Kidney epithelial cell (primary cell): ENCODE data around the gene CFD. TPM values are rescaled to one million over a fixed set of nuclear protein-coding genes. Genes with fewer than 3 reads are reported as not detected.
A peak's percentile ranks its signal among the peaks of the same experiment; 100 is the strongest.
"Not testable (repeated sequence)": the region's sequence is repeated elsewhere in the genome, so short reads cannot be mapped to it uniquely, and the experiment has no call there.

Experiments used
- DNase-seq: peaks from one replicate; pipeline ENCODE4 v3.0.0-alpha.2; 2010; ENCODE audit warnings: low read depth
- H3K27me3 ChIP-seq: 2 replicates; pipeline ENCODE4 v1.6.0; 2011; ENCODE audit warnings: low read length; ENCODE audit not compliant: control insufficient read depth, insufficient read depth
- H3K36me3 ChIP-seq: 2 replicates; pipeline ENCODE4 v1.5.1; 2011; ENCODE audit warnings: low read length; ENCODE audit not compliant: control insufficient read depth, insufficient read depth
- H3K4me3 ChIP-seq: 2 replicates; pipeline ENCODE4 v1.5.1; 2011; ENCODE audit warnings: low read depth, mild to moderate bottlenecking, control low read depth, low read length
- total RNA-seq: library from RNA; depleted of rRNA; stranded (reverse); fragments of >200 nt; gene quantifications from 2 replicates; pipeline ENCODE4 v1.2.3, GENCODE V29; 2015
- TF ChIP-seq, protein P1 (sequence below): IDR thresholded peaks from 2 replicates; pipeline ENCODE4 v1.5.1; 2011; ENCODE audit warnings: mild to moderate bottlenecking, moderate library complexity, low read length, control low read depth, inconsistent platforms; ENCODE audit not compliant: insufficient read depth, poor library complexity, severe bottlenecking

The CFD gene
- total RNA-seq, 1 donor from 2014 or later: 1.3 TPM

DNA sequence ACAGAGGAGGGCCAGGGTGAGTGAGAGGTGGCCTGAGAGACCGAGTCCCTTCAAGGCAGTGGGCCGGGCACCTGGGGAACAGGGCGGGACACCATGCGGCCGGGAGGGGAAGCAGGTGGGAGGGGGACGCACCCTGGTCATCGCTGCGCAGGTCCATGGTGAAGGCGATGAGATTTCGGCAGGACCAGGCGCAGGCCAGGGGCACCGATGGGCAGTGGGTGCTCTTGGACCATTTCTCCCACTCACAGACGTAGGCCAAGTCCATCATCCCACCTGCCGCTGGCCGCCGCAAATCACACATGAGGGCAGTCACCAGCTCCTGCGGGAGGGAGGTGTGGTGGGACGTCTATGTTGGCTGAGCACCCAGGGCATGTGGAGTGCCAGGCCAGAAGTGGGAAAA is 31.4 kb downstream of the CFD start:
- TF ChIP-seq, protein P1, sequence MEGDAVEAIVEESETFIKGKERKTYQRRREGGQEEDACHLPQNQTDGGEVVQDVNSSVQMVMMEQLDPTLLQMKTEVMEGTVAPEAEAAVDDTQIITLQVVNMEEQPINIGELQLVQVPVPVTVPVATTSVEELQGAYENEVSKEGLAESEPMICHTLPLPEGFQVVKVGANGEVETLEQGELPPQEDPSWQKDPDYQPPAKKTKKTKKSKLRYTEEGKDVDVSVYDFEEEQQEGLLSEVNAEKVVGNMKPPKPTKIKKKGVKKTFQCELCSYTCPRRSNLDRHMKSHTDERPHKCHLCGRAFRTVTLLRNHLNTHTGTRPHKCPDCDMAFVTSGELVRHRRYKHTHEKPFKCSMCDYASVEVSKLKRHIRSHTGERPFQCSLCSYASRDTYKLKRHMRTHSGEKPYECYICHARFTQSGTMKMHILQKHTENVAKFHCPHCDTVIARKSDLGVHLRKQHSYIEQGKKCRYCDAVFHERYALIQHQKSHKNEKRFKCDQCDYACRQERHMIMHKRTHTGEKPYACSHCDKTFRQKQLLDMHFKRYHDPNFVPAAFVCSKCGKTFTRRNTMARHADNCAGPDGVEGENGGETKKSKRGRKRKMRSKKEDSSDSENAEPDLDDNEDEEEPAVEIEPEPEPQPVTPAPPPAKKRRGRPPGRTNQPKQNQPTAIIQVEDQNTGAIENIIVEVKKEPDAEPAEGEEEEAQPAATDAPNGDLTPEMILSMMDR: no peak
- Histone ChIP-seq H3K27me3 (no peaks in the 10 kb centered on the region), H3K36me3 (no peaks in the 10 kb centered on the region), H3K4me3 (no peak overlapping the region)
- DNase-seq: no peak

DNA sequence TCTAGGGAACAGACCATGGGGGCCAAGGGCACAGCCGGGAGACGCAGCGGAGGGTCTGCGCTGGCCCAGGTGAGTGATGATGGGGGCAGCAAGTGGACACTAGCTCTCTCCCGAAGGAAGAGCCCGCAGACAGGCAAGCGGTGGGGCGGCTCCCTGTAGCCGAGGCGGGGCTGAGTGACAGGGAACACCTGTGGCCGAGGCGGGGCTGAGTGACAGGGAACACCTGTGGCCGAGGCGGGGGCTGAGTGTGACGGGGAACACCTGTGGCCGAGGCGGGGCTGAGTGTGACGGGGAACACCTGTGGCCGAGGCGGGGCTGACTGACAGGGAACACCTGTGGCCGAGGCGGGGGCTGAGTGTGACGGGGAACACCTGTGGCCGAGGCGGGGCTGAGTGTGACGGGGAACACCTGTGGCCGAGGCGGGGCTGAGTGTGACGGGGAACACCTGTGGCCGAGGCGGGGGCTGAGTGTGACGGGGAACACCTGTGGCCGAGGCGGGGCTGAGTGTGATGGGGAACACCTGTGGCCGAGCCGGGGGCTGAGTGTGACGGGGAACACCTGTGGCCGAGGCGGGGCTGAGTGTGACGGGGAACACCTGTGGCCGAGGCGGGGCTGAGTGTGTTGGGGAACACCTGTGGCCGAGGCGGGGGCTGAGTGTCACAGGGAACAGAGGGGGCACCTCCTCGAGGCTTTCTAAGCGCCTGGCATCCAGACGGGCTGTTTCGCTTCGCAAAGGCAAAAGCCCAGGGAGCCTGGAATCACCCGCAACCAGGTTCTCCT is 32.1 kb downstream of the CFD start:
- H3K4me3 ChIP-seq: peak overlapping the region; percentile 90
- DNase-seq, H3K36me3 ChIP-seq, H3K27me3 ChIP-seq: not testable (repeated sequence)

DNA sequence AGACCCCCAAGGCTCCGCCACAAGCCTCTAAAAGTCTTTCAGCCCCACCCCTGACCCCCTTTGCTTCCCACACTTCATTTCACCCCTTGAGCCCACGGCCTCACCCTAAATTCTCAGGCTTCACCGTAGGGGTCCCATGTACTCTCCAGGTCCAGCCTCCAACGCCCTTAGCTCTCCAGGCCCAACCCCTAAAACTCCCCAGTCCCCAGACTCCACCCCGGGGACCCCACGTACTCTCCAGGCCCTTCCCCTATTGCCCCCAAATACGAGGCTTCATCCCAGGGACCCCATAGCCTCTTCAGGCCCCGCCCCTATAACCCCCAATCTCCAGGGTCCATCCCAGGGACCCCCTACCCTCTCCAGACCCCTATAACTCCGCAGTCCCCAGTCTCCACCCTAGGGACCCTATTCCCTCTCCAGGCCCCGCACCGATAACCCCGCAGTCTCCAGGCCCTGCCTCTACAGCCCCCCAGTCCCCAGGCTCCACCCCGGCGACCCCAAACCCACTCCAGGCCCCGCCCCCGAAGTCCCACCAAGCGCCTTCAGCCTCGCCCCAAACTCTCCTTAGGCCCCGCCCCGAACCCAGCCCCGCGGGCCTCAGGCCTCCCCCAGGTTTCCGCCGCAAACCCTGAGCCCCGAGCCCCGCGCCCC is 32.9 kb downstream of the CFD start:
- no peak for DNase-seq
- TF ChIP-seq, protein P1: no peak
- Histone ChIP-seq H3K36me3 (peaks cover under 1% of the 10 kb centered on the region), H3K27me3 (no peaks in the 10 kb centered on the region), H3K4me3 (peak overlapping the region; percentile 90)

DNA sequence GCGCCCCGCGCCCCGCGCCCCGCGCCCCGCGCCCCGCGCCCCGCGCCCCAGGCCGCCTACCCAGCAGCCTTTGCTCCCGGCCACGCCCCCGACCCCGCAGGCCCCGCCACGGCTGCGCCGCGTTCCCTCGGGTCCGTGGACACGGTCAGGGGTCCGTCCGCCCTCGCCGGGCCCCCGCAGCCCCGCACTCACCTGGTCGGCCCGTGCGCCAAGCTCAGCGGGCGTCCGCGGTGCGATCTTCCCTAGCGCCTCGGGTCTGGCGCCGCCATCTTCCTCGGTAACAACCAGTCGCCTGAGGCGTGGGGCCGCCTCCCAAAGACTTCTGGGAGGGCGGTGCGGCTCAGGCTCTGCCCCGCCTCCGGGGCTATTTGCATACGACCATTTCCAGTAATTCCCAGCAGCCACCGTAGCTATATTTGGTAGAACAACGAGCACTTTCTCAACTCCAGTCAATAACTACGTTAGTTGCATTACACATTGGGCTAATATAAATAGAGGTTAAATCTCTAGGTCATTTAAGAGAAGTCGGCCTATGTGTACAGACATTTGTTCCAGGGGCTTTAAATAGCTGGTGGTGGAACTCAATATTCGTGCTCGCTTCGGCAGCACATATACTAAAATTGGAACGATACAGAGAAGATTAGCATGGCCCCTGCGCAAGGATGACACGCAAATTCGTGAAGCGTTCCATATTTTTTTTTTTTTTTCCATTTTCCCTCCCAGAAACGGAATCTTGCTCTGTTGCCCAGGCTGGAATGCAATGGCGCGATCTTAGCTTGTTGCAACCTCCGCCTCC is 33.6 kb downstream of the CFD start, which contains the start of the genes MED16 and RNU6-9:
MED16 (minus strand) TSS at position 294 of the 796 bp plus-strand sequence. CDS start 2,056 bp downstream, outside the sequence.
RNU6-9 (plus strand) TSS at position 591 of the 796 bp plus-strand sequence.
- DNase-seq: peak; percentile 54
- H3K27me3 ChIP-seq: no peaks in the 10 kb centered on the region
- TF ChIP-seq, protein P1: no peak
- peaks cover 2% of the 10 kb centered on the region for H3K36me3 ChIP-seq
- H3K4me3 ChIP-seq: peak within 1 kb of the TSS; percentile 90

DNA sequence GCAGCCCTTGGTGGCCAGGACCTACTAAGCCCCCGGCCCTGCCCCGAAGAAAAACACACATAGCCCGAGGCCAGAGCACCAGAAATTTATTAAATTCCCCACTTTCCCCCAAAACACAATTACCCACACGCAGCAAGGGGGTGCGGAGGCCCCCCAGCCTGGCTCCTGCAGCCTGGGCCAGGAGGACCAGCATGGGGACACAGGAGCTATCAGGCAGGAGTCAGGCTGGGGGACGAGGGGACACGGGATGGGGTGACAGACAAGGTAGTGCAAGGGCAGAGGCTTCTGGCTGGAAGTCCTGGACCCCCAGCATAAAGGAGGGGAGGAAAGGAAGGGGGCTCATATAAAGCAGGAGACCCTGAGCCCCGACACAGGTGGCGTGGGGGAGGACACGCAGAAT is 37.0 kb downstream of the CFD start:
- no peak for DNase-seq
- no peaks in the 10 kb centered on the region for H3K27me3 ChIP-seq
- H3K4me3 ChIP-seq: no peak overlapping the region
- peaks cover 4% of the 10 kb centered on the region for H3K36me3 ChIP-seq
- TF ChIP-seq, protein P1: no peak

DNA sequence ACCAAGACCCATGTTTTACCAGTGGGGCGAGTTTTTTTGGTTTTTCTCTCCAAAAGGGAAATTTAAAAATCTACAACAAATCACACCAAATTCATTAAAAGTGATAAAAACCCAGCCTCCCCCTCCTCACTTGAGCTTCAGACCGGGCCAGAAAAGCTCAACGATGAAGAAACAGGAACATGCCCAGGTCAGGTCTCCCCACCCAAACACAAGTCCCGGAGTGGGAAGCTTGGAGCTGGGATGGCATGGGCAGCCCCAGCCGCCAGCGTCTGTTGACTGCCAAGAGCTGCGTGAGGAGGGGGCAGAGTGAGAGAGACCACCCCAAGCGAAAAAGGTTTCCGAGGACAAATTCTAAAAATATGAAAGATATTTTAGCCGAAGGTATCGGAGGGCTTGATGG is 37.5 kb downstream of the CFD start:
- TF ChIP-seq, protein P1: no peak
- peaks cover 5% of the 10 kb centered on the region for H3K36me3 ChIP-seq
- DNase-seq: no peak
- no peak overlapping the region for H3K4me3 ChIP-seq
- no peaks in the 10 kb centered on the region for H3K27me3 ChIP-seq
